NCI-H2196 (cell line): Measurements from ENCODE around the gene LRCH2.
"Not testable (repeated sequence)": the region's sequence is repeated elsewhere in the genome, so short reads cannot be mapped to it uniquely, and the experiment has no call there.

Experiments used
- DNase-seq: peaks from one replicate; lab custom pipeline; 2025; ENCODE audit not compliant: unreplicated experiment; lab: John Stamatoyannopoulos, UW

LRCH2 gene

GRCh38 chrX:115209547-115209946, 24.3 kb downstream of the LRCH2 start:
- not testable (repeated sequence) for DNase-seq

DNA sequence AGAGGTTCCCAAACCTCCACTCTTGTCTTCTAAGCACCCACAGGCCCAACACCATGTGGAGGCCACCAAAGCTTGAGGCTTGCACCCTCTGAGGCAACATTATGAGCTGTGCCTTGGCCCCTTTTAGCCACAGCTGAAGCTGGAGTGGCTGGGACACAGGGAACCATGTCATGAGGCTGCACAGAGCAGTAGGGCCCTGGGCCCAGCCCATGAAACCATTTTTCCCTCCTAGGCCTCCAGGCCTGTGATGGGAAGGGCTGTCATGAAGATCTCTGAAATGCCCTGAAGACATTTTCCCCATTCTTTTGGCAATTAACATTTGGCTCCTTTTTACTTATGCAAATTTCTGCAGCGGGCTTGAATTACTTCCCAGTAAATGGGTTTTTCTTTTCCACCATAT, 29.9 kb downstream of the LRCH2 start:
- DNase-seq, result no peak

GRCh38 chrX:115192244-115192700, 41.6 kb downstream of the LRCH2 start:
- DNase-seq, result no peak

DNA sequence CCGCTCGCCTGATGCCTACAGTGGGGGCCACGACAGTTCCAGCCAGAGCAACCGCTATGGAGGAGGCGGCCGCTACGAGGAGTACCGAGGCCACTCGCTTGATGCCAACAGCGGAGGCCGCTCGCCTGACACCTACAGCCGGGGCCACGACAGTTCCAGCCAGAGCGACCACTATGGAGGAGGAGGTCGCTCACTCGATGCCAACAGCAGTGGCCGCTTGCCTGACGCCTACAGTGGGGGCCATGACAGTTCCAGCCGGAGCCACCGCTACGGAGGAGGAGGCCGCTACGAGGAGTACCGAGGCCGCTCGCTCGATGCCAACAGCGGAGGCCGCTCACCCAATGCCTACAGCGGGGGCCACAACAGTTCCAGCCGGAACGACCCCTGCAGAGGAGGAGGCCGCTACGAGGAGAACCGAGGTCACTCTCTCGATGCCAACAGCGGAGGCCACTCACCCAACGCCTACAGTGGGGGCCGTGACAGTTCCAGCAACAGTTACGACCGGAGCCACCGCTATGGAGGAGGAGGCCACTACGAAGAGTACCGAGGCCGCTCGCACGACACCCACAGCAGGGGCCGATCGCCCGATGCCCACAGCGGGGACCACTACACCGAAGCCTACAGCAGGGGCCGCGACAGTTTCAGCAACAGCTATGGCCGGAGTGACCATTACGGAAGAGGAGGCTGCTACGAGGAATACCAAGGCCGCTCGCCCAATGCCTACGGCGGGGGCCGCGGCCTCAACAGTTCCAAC, 42.2 kb downstream of the LRCH2 start:
- DNase-seq, result no peak

DNA sequence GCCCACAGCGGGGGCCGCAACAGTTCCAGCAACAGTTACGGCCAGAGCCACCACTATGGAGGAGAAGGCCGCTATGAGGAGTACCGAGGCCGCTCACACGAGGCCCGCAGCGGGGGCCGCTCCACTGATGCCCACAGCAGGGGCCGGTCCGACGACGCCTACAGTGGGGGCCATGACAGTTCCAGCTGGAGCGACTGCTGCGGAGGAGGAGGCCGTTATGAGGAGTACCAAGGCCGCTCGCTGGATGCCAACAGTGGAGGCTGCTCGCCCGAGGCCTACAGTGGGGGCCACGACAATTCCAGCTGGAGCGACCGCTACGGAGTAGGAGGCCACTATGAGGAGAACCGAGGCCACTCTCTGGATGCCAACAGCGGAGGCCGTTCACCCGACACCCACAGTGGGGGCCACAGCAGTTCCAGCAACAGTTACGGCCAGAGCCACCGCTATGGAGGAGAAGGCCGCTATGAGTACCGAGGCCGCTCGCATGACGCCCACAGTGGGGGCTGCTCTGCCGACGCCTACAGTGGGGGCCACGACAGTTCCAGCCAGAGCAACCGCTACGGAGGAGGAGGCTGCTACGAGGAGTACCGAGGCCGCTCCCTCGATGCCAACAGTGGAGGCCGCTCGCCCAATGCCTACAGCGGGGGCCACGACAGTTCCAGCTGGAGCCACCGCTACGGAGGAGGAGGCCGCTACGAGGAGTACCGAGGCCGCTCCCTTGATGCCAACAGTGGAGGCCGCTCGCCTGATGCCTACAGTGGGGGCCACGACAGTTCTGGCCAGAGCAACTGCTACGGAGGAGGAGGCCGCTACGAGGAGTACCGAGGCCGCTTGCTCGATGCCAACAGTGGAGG, 43.0 kb downstream of the LRCH2 start:
- DNase-seq, result no peak

DNA sequence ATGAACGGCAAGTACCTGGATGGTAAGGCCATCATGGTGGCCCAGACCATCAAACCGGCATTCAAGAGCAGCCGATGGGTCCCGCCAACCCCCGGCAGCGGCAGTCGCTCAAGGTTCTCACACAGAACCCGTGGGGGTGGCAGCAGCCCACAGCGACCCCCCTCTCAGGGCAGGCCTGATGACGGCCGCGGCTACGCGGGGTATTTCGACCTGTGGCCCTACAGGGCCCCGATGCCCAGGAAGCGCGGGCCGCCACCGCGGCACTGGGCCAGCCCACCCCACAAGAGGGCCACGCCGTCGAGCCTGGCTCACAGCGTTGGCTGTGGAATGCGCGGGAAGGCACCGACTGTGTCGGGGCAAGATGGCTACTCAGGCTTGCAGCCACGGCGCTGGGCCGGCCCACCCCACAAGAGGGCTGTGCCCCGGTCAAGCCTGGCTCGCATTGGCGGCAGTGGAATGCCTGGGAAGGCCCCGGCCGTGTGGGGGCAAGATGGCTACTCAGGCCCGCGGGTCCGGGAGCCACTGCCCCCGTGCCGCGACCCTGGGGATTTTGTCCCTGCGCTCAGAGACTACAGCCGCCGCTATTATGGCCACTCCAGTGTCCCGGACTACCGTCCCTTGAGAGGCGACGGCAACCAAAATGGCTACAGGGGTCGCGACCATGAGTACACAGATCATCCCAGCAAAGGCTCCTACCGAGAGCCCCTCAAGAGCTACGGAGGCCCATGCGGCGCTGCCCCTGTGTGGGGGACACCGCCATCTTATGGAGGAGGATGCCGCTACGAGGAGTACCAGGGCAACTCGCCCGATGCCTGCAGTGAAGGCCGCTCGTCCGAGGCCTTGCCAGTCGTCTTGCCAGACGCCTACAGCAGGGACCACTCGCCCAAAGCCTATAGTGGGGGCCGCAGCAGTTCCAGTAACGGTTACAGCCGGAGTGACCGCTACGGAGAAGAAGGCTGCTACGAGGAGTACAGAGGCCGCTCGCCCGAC, 44.0 kb downstream of the LRCH2 start:
- no peak for DNase-seq

DNA sequence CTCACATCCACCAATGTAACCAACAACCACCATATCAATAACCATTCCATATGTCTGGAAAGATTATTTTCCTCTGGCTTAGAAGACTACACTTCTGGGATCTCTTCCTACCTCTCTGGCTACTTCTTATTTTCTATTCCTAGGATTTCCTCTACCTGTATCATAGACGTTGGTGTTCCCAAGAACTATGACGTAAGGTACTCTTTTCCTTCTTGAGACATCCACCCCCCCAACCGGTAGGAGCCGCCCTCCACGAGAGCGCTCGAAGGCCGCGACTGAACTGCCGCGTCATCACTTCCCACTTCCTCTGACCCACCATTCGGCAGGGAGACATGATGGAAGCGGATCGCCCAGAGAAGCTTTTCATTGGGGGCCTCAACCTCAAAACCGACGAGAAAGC, 44.8 kb downstream of the LRCH2 start, which contains the start of gene RBMXL3:
Gene RBMXL3 (plus strand): TSS at position 301 of the 400 bp plus-strand sequence. CDS start 32 bp downstream, at position 333.
- DNase-seq, result no peak

- DNase-seq, result no peak
Measured at GRCh38 chrX:115183980-115184379, 49.9 kb downstream of the LRCH2 start.

- DNase-seq, result no peak
Measured at GRCh38 chrX:115178473-115178872, 55.4 kb downstream of the LRCH2 start.

DNA sequence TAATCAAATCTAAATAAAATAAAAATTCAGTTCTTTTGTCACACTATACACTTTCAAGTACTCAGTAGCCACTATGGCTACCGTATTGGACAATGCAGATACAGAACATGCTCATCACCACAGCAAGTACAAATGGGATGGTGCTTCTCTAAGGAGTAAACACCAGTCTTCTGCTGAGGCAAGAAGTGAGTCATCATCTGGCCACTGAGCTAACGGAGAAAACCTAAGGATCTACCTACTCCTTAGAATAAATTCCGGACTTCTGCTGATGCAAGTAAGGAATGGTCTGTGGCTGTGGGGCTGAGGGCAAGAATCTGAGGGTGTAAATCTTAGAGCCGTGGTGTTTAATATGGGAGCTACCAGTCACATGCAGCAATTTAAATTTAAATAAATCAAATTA, 56.0 kb downstream of the LRCH2 start:
- no peak for DNase-seq

DNA sequence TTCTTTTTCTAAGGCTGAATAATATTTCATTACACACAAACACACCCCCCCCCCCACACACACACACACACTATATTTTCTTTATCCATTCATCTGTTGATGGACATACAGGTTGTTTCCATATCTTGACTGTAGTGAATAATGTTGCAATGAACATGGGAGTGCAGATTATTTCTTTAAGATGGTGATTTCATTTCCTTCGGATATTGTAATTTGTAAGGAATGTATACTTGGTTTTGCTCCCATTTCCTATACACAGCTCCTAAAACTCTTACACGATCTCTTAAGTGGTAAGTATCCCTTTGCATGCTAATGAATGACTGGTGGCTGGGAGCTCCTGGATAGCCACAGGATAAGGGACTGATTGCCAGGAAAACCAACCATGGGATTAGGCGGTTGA, 59.3 kb downstream of the LRCH2 start:
- DNase-seq, result no peak

DNA sequence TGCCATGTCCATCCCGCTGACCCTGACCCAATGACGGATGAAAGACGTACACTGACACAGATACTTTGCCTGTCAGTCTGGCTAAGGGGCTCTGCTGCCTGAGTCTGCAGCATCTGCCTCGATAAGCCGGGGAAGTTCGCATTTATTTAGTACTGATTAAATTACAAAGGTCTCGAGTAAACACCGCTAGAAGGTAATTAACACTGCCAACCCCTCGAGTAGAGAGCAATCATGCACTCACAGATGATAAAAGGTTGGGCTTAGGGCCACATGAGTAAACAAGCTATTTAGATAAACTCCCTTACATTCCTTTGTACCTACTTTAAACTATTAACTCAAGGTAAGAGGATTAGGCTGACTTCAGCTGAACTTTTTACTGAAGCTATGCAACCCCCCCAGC, 60.7 kb downstream of the LRCH2 start:
- no peak for DNase-seq

DNA sequence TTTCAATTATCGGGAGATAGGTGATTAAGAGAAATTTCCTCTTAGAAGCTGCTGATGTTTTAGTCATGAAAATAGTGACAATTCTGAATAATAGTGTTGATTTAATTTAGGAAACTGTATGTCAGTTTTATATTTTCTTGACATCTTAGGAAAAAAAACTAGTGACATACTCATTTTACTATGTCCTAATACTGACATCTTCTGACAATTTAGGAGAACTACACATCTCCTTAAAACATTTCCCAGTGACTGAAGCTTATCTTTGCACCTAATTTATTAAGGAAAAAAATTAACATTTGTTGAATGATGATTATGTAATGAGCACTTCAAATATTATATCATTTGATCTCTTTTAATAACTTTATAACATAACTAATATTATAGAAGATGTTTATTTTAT, 86.7 kb downstream of the LRCH2 start:
- no peak for DNase-seq

GRCh38 chrX:115142057-115142456, 91.8 kb downstream of the LRCH2 start:
- DNase-seq, result no peak

DNA sequence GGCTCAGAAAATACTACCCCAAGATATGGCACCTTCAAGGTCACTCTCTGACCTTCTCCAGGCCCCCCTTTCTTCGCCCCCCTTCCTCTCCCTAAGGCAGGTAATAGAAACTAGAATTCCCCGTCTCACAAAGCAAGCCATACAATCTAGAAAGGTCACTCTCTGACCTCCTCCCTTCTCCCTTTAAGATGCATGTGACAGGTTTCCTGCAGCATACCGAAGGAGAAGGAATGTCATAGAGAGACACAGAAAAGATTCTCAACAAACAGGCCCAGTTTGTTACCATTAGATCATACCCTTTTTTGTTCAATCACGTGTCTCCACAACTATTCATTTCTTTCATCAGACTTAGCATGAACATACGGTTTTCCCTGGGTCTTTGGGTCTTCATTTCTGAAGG, 95.9 kb downstream of the LRCH2 start:
- no peak for DNase-seq

GRCh38 chrX:115134382-115134781, 99.5 kb downstream of the LRCH2 start:
- no peak for DNase-seq

GRCh38 chrX:115112411-115112810, 121.5 kb downstream of the LRCH2 start:
- no peak for DNase-seq

DNA sequence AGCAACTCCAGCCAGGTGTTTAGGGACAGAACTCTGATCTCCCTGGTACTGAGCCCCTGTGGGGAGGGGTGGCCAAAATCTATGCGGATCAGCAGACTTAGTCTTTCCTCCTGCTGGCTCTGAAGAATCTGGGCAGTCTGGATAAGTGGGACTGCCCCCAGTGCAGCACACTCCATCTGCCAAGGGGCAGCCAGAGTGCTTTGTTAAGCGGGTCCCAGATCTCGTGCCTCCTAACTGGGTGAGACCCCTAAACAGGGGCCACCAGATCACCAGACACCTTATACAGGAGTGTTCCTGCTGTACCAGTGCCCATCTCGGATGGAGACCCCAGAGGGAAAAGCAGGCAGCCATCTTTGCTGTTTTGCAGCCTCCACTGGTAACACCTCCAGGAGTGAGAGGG, 135.0 kb downstream of the LRCH2 start:
- DNase-seq, result no peak

DNA sequence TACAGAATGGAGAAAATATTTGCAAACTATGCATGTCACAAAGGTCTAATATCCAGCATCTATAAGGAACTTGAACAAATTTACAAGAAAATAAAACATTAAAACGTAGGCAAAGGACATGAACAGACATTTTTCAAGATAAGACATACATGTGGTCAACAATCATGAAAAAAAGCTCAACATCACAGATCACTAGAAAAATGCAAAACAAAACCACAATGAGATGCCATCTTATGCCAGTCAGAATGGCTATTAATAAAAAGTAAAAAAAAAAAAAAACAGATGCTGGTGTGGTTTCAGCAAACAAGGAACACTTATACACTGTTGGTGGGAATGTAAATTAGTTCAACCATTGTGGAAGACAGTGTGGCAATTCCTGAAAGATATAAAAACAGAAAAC, 140.7 kb downstream of the LRCH2 start:
- DNase-seq, result no peak

DNA sequence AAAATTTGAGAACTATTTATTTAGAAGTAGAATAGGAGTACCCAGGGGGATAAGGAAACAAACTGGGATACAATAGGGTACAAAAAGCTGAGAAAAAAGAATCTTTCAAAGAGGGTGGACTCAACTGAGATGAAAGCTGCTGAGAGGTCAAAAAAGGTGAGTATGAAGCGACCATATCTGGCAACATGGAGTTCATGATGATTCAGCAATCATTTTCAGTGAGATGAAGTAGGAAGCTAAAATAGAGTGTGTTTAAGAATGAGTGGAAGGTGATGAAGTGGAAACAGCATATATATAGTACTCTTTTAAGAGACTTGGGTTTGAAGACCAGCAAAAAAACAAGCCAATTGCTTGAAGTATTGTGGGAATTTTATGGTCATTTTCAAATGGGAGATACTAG, 144.5 kb downstream of the LRCH2 start:
- DNase-seq, result no peak

GRCh38 chrX:115068896-115069295, 165.0 kb downstream of the LRCH2 start:
- no peak for DNase-seq
